ENCODE measurements around the gene CDC42SE1.
A peak's percentile ranks its signal among the peaks of the same experiment; 100 is the strongest.

CDC42SE1 gene

GRCh38 chr1:151008244-151009205, 50.9 kb downstream of the CDC42SE1 start, which contains the start of gene PRUNE1:
TSS of gene PRUNE1 (plus strand) at chr1:151008449. CDS start at chr1:151008633, 184 bp downstream.
- DNase-seq, result peak; percentile 97

DNA sequence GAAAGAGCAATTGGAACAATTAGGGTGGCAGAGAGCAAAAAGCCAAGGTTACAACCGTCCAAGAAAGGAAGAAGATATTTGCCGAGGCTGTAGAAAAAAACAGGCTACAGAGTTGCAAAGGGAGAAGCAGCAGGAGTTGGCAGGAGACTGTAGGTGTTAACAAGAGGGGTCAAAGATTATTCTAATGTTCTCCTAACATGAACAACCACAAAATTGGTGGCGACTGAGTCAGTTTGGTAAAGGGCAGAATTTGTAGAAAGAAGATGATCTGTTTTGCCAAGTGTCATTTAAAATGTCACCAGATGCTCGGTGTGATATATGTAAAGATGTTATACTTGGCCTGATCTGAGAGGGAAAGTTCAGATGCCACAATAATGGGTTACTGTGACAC, 51.6 kb downstream of the CDC42SE1 start:
- no peak for DNase-seq

- no peak for DNase-seq
Measured at GRCh38 chr1:151006327-151007052, 52.9 kb downstream of the CDC42SE1 start, which contains the start of gene MINDY1. TSS of gene MINDY1 (minus strand) at chr1:151006902. CDS start at chr1:151002617, 4,285 bp downstream.

- no peak for DNase-seq
Measured at GRCh38 chr1:151005729-151006319, 53.6 kb downstream of the CDC42SE1 start.

DNA sequence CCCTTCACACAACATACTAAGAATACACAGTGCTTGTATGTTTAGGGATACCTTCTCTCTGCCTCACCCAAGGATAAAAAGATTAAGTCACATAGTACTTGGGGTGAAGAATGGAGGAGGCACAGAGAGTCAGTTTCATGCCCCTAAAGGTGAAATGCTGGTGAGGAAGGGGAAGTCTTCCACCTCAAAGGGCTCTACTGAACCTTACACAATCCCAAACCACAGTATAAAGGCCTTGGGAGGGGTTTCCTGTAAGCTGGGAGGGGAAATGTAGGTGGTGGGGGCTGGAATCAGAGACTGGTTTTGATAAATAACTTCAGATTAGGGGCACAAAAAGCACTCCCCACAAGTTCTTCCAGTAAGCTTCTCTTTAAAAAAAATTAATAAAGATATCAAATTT, 56.2 kb downstream of the CDC42SE1 start:
- no peak for DNase-seq

- no peak for DNase-seq
Measured at GRCh38 chr1:151002611-151003010, 56.8 kb downstream of the CDC42SE1 start.

DNA sequence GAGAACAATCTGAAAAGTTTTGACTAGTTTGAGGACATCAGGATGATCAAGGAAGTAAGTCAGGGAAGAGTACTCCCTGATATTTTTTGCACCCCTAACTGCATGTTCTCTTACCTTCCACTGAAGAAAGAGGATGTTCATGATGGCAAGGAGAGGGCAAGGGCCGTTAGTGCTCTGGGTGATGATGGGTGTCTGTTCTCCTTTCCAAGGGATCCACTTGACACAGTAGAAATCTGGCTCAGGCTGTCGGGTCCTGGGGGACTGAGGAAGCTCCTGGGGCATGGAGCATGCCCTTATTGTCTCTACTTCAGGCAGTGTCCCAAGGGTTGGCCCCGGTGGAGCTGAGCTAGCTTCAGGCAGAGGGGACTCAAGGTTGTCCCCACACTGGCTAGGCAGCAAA, 57.4 kb downstream of the CDC42SE1 start:
- no peak for DNase-seq

GRCh38 chr1:151001602-151002001, 57.8 kb downstream of the CDC42SE1 start:
- DNase-seq, result no peak
